ENCODE data around the gene RHOBTB1.

- no peak for TF ChIP-seq CTCF (IDR thresholded peaks at IDR 0.05; ENCODE audit: low read depth, low read length, missing input control)
- TF ChIP-seq GABPA (IDR thresholded peaks at IDR 0.05 in 1 of 2, conservative IDR thresholded peaks at IDR 0.05 in 1 of 2), result no peak
- TF ChIP-seq JUND (IDR thresholded peaks at IDR 0.05), result no peak
- TF ChIP-seq, protein P1, sequence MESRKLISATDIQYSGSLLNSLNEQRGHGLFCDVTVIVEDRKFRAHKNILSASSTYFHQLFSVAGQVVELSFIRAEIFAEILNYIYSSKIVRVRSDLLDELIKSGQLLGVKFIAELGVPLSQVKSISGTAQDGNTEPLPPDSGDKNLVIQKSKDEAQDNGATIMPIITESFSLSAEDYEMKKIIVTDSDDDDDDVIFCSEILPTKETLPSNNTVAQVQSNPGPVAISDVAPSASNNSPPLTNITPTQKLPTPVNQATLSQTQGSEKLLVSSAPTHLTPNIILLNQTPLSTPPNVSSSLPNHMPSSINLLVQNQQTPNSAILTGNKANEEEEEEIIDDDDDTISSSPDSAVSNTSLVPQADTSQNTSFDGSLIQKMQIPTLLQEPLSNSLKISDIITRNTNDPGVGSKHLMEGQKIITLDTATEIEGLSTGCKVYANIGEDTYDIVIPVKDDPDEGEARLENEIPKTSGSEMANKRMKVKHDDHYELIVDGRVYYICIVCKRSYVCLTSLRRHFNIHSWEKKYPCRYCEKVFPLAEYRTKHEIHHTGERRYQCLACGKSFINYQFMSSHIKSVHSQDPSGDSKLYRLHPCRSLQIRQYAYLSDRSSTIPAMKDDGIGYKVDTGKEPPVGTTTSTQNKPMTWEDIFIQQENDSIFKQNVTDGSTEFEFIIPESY (IDR thresholded peaks at IDR 0.05), result no peak
- TF ChIP-seq MAX (IDR thresholded peaks at IDR 0.05), result no peak
- no peak for TF ChIP-seq RAD21 (IDR thresholded peaks at IDR 0.05)
- TF ChIP-seq TAF1 (conservative IDR thresholded peaks at IDR 0.05), result no peak
- TF ChIP-seq, protein P2, sequence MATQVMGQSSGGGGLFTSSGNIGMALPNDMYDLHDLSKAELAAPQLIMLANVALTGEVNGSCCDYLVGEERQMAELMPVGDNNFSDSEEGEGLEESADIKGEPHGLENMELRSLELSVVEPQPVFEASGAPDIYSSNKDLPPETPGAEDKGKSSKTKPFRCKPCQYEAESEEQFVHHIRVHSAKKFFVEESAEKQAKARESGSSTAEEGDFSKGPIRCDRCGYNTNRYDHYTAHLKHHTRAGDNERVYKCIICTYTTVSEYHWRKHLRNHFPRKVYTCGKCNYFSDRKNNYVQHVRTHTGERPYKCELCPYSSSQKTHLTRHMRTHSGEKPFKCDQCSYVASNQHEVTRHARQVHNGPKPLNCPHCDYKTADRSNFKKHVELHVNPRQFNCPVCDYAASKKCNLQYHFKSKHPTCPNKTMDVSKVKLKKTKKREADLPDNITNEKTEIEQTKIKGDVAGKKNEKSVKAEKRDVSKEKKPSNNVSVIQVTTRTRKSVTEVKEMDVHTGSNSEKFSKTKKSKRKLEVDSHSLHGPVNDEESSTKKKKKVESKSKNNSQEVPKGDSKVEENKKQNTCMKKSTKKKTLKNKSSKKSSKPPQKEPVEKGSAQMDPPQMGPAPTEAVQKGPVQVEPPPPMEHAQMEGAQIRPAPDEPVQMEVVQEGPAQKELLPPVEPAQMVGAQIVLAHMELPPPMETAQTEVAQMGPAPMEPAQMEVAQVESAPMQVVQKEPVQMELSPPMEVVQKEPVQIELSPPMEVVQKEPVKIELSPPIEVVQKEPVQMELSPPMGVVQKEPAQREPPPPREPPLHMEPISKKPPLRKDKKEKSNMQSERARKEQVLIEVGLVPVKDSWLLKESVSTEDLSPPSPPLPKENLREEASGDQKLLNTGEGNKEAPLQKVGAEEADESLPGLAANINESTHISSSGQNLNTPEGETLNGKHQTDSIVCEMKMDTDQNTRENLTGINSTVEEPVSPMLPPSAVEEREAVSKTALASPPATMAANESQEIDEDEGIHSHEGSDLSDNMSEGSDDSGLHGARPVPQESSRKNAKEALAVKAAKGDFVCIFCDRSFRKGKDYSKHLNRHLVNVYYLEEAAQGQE (IDR thresholded peaks at IDR 0.05), result no peak
- TF ChIP-seq NR2F2 (IDR thresholded peaks at IDR 0.05), result no peak
- no peak for TF ChIP-seq HNF4A (conservative IDR thresholded peaks at IDR 0.05)
- TF ChIP-seq EGR1 (IDR thresholded peaks at IDR 0.05; ENCODE audit: low read depth in 2 of 2), result no peak
- TF ChIP-seq, protein P3, sequence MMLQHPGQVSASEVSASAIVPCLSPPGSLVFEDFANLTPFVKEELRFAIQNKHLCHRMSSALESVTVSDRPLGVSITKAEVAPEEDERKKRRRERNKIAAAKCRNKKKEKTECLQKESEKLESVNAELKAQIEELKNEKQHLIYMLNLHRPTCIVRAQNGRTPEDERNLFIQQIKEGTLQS (IDR thresholded peaks at IDR 0.05), result no peak
- TF ChIP-seq YY1 (IDR thresholded peaks at IDR 0.05), result no peak
- TF ChIP-seq SP1 (IDR thresholded peaks at IDR 0.05), result no peak
Observed at GRCh38 chr10:60967854-60968484, 24.0 kb upstream of the RHOBTB1 start.

Measured in liver (tissue), 3 donors.